ENCODE data around the gene CPXM2. TPM values are rescaled to one million over a fixed set of nuclear protein-coding genes. Genes with fewer than 3 reads are reported as not detected.

Gene CPXM2
- total and polyA plus RNA-seq, 2 donors: 5.8 to 6.9 TPM

- Histone ChIP-seq H3K27me3 (ENCODE audit: control insufficient read depth in 2 of 2, insufficient read depth in 1 of 2, low read length in 1 of 2) (no peaks in the 10 kb centered on the region), H3K9me3 (ENCODE audit: control insufficient read depth in 2 of 2, insufficient read depth in 1 of 2, low read length in 1 of 2) (no peaks in the 10 kb centered on the region), H3K27ac (ENCODE audit: low read depth in 1 of 2, low read length in 1 of 2) (peak overlapping the region in 1 of 2 donors; percentile 51), H3K4me3 (ENCODE audit: low read length in 2 of 2) (no peak overlapping the region), H3K36me3 (ENCODE audit: control insufficient read depth in 2 of 2, insufficient read depth in 2 of 2, low read length in 1 of 2) (no peaks in the 10 kb centered on the region), H3K4me1 (ENCODE audit: control insufficient read depth in 2 of 2, insufficient read depth in 2 of 2, low read length in 2 of 2) (peaks cover 0 to 7% of the 10 kb centered on the region in 2 donors)
- DNase-seq (ENCODE audit: low read depth in 6 of 9, low spot score in 9 of 9): no peak
- WGBS: 88% methylated on average over 15 of the region's 15 CpGs
Measured at GRCh38 chr10:123868038-123869019, 23.3 kb downstream of the CPXM2 start.

GRCh38 chr10:123865880-123866279 lies 25.7 kb downstream of the CPXM2 start:
- peaks cover 0 to 7% of the 10 kb centered on the region in 2 donors for H3K4me1 ChIP-seq (ENCODE audit: control insufficient read depth in 2 of 2, insufficient read depth in 2 of 2, low read length in 2 of 2)
- no peak for DNase-seq (ENCODE audit: low read depth in 6 of 9, low spot score in 9 of 9)
- no peaks in the 10 kb centered on the region for H3K9me3 ChIP-seq (ENCODE audit: control insufficient read depth in 2 of 2, insufficient read depth in 1 of 2, low read length in 1 of 2)
- no peak overlapping the region for H3K4me3 ChIP-seq (ENCODE audit: low read length in 2 of 2)
- WGBS: 77% methylated on average over 6 of the region's 6 CpGs
- H3K27me3 ChIP-seq (ENCODE audit: control insufficient read depth in 2 of 2, insufficient read depth in 1 of 2, low read length in 1 of 2): no peaks in the 10 kb centered on the region
- H3K27ac ChIP-seq (ENCODE audit: low read depth in 1 of 2, low read length in 1 of 2): no peak overlapping the region
- H3K36me3 ChIP-seq (ENCODE audit: control insufficient read depth in 2 of 2, insufficient read depth in 2 of 2, low read length in 1 of 2): no peaks in the 10 kb centered on the region

- no peak overlapping the region for H3K27ac ChIP-seq (ENCODE audit: low read depth in 1 of 2, low read length in 1 of 2)
- DNase-seq (ENCODE audit: low read depth in 6 of 9, low spot score in 9 of 9): no peak
Measured at GRCh38 chr10:123865350-123865749, 26.3 kb downstream of the CPXM2 start.

GRCh38 chr10:123864923-123865322 lies 26.7 kb downstream of the CPXM2 start:
- no peak for DNase-seq (ENCODE audit: low read depth in 6 of 9, low spot score in 9 of 9)
- 93% methylated on average over 9 of the region's 9 CpGs for WGBS
- Histone ChIP-seq H3K36me3 (ENCODE audit: control insufficient read depth in 2 of 2, insufficient read depth in 2 of 2, low read length in 1 of 2) (no peaks in the 10 kb centered on the region), H3K4me1 (ENCODE audit: control insufficient read depth in 2 of 2, insufficient read depth in 2 of 2, low read length in 2 of 2) (peaks cover 0 to 7% of the 10 kb centered on the region in 2 donors), H3K27ac (ENCODE audit: low read depth in 1 of 2, low read length in 1 of 2) (no peak overlapping the region), H3K4me3 (ENCODE audit: low read length in 2 of 2) (no peak overlapping the region), H3K9me3 (ENCODE audit: control insufficient read depth in 2 of 2, insufficient read depth in 1 of 2, low read length in 1 of 2) (no peaks in the 10 kb centered on the region), H3K27me3 (ENCODE audit: control insufficient read depth in 2 of 2, insufficient read depth in 1 of 2, low read length in 1 of 2) (no peaks in the 10 kb centered on the region)

More at GRCh38 chr10:123865350-123865749, 26.3 kb downstream of the CPXM2 start:
- whole genome bisulfite sequencing: 95% methylated on average over 9 of the region's 9 CpGs
- Histone ChIP-seq H3K36me3 (ENCODE audit: control insufficient read depth in 2 of 2, insufficient read depth in 2 of 2, low read length in 1 of 2) (no peaks in the 10 kb centered on the region), H3K4me3 (ENCODE audit: low read length in 2 of 2) (no peak overlapping the region), H3K9me3 (ENCODE audit: control insufficient read depth in 2 of 2, insufficient read depth in 1 of 2, low read length in 1 of 2) (no peaks in the 10 kb centered on the region), H3K4me1 (ENCODE audit: control insufficient read depth in 2 of 2, insufficient read depth in 2 of 2, low read length in 2 of 2) (peaks cover 0 to 7% of the 10 kb centered on the region in 2 donors), H3K27me3 (ENCODE audit: control insufficient read depth in 2 of 2, insufficient read depth in 1 of 2, low read length in 1 of 2) (no peaks in the 10 kb centered on the region)

GRCh38 chr10:123863721-123864482 lies 27.7 kb downstream of the CPXM2 start:
- Histone ChIP-seq H3K4me1 (ENCODE audit: control insufficient read depth in 2 of 2, insufficient read depth in 2 of 2, low read length in 2 of 2) (peaks cover 0 to 7% of the 10 kb centered on the region in 2 donors), H3K4me3 (ENCODE audit: low read length in 2 of 2) (no peak overlapping the region), H3K27me3 (ENCODE audit: control insufficient read depth in 2 of 2, insufficient read depth in 1 of 2, low read length in 1 of 2) (no peaks in the 10 kb centered on the region), H3K27ac (ENCODE audit: low read depth in 1 of 2, low read length in 1 of 2) (no peak overlapping the region), H3K36me3 (ENCODE audit: control insufficient read depth in 2 of 2, insufficient read depth in 2 of 2, low read length in 1 of 2) (no peaks in the 10 kb centered on the region), H3K9me3 (ENCODE audit: control insufficient read depth in 2 of 2, insufficient read depth in 1 of 2, low read length in 1 of 2) (no peaks in the 10 kb centered on the region)
- WGBS: 81% methylated on average over 12 of the region's 12 CpGs
- DNase-seq (ENCODE audit: low read depth in 6 of 9, low spot score in 9 of 9): no peak

- H3K4me1 ChIP-seq (ENCODE audit: control insufficient read depth in 2 of 2, insufficient read depth in 2 of 2, low read length in 2 of 2): peaks cover 0 to 7% of the 10 kb centered on the region in 2 donors
- no peak for DNase-seq (ENCODE audit: low read depth in 6 of 9, low spot score in 9 of 9)
- no peak overlapping the region for H3K27ac ChIP-seq (ENCODE audit: low read depth in 1 of 2, low read length in 1 of 2)
Measured at GRCh38 chr10:123863183-123863575, 28.4 kb downstream of the CPXM2 start.

GRCh38 chr10:123862421-123863182 lies 29.0 kb downstream of the CPXM2 start:
- Histone ChIP-seq H3K27me3 (ENCODE audit: control insufficient read depth in 2 of 2, insufficient read depth in 1 of 2, low read length in 1 of 2) (no peaks in the 10 kb centered on the region), H3K4me3 (ENCODE audit: low read length in 2 of 2) (no peak overlapping the region), H3K36me3 (ENCODE audit: control insufficient read depth in 2 of 2, insufficient read depth in 2 of 2, low read length in 1 of 2) (no peaks in the 10 kb centered on the region), H3K27ac (ENCODE audit: low read depth in 1 of 2, low read length in 1 of 2) (no peak overlapping the region), H3K9me3 (ENCODE audit: control insufficient read depth in 2 of 2, insufficient read depth in 1 of 2, low read length in 1 of 2) (no peaks in the 10 kb centered on the region), H3K4me1 (ENCODE audit: control insufficient read depth in 2 of 2, insufficient read depth in 2 of 2, low read length in 2 of 2) (peaks cover 0 to 7% of the 10 kb centered on the region in 2 donors)
- no peak for DNase-seq (ENCODE audit: low read depth in 6 of 9, low spot score in 9 of 9)
- 94% methylated on average over 9 of the region's 9 CpGs for WGBS

More at GRCh38 chr10:123863183-123863575, 28.4 kb downstream of the CPXM2 start:
- no peak overlapping the region for H3K4me3 ChIP-seq (ENCODE audit: low read length in 2 of 2)
- H3K27me3 ChIP-seq (ENCODE audit: control insufficient read depth in 2 of 2, insufficient read depth in 1 of 2, low read length in 1 of 2): no peaks in the 10 kb centered on the region
- no peaks in the 10 kb centered on the region for H3K9me3 ChIP-seq (ENCODE audit: control insufficient read depth in 2 of 2, insufficient read depth in 1 of 2, low read length in 1 of 2)
- WGBS: 84% methylated on average over 8 of the region's 8 CpGs
- H3K36me3 ChIP-seq (ENCODE audit: control insufficient read depth in 2 of 2, insufficient read depth in 2 of 2, low read length in 1 of 2): no peaks in the 10 kb centered on the region

- Histone ChIP-seq H3K4me3 (ENCODE audit: low read length in 2 of 2) (no peak overlapping the region), H3K9me3 (ENCODE audit: control insufficient read depth in 2 of 2, insufficient read depth in 1 of 2, low read length in 1 of 2) (no peaks in the 10 kb centered on the region), H3K27me3 (ENCODE audit: control insufficient read depth in 2 of 2, insufficient read depth in 1 of 2, low read length in 1 of 2) (no peaks in the 10 kb centered on the region), H3K4me1 (ENCODE audit: control insufficient read depth in 2 of 2, insufficient read depth in 2 of 2, low read length in 2 of 2) (peaks cover 0 to under 1% of the 10 kb centered on the region in 2 donors), H3K27ac (ENCODE audit: low read depth in 1 of 2, low read length in 1 of 2) (no peak overlapping the region), H3K36me3 (ENCODE audit: control insufficient read depth in 2 of 2, insufficient read depth in 2 of 2, low read length in 1 of 2) (no peaks in the 10 kb centered on the region)
- no peak for DNase-seq (ENCODE audit: low read depth in 6 of 9, low spot score in 9 of 9)
- WGBS: 96% methylated on average over 7 of the region's 7 CpGs
Measured at GRCh38 chr10:123860856-123861255, 30.8 kb downstream of the CPXM2 start.
